LNCaP clone FGC (cell line): ENCODE results near the gene CCDC136.

Source experiments
- DNase-seq: peaks from one replicate; pipeline ENCODE4 v3.0.0-alpha.2; 2011; ENCODE audit warnings: low read depth
- H3K4me3 ChIP-seq: 2 replicates; pipeline ENCODE4 v1.5.1; 2011; ENCODE audit warnings: mild to moderate bottlenecking, low read depth, low read length, control low read depth
- TF ChIP-seq, protein P1 (sequence below): IDR thresholded peaks from 2 replicates; pipeline ENCODE4 v1.5.1; 2012; ENCODE audit warnings: mild to moderate bottlenecking; ENCODE audit not compliant: control insufficient read depth, insufficient read depth; ENCODE audit errors: extremely low read depth

The CCDC136 gene

DNA sequence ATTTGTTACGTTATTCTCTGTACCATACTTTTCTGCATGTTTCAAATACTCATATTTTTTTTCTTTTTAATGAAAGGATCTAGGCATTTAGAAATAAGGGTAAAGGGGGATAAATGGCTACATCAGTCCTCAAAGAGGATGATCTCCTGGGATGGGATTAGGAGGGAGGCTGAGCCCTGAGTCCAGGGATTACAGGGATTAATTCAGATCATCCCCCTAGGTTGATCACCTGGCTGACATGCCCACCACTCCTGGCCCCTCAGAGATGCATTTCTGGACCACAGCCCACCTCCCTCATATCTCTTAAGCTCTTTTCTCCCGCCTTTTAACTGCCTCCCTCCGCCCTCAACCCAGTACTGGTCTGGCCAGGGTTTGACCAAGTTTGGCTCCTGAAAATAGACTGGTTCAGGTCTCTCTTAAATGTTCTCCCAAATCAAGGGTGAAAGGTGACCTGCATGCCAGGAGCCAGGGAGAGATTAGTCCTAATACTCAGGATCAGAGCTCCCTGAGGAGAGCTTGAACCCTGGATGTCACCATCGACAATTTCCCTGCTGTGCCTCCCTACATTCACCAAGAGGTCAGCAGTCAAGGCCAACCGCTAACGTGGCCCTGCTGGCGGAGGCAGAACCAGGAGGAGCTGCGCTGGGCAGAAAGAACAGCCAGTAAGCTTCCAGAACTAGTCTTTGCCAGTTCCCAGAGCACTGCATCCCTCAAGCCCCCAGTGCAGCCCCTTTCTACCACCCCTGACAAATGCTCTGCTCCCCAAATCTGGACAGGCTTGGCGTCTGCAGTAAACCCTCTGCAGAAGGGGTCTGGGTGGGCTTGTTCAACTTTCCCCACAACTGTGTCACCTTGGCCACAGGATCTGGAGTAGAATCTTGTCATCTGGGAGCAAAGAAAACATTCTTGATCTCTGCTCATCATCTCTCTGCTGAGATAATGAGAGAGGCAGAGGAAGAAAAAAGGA lies 3.0 kb upstream of the CCDC136 start:
- no peak for DNase-seq
- no peak overlapping the region for H3K4me3 ChIP-seq
- TF ChIP-seq, protein P1, sequence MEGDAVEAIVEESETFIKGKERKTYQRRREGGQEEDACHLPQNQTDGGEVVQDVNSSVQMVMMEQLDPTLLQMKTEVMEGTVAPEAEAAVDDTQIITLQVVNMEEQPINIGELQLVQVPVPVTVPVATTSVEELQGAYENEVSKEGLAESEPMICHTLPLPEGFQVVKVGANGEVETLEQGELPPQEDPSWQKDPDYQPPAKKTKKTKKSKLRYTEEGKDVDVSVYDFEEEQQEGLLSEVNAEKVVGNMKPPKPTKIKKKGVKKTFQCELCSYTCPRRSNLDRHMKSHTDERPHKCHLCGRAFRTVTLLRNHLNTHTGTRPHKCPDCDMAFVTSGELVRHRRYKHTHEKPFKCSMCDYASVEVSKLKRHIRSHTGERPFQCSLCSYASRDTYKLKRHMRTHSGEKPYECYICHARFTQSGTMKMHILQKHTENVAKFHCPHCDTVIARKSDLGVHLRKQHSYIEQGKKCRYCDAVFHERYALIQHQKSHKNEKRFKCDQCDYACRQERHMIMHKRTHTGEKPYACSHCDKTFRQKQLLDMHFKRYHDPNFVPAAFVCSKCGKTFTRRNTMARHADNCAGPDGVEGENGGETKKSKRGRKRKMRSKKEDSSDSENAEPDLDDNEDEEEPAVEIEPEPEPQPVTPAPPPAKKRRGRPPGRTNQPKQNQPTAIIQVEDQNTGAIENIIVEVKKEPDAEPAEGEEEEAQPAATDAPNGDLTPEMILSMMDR, result no peak

DNA sequence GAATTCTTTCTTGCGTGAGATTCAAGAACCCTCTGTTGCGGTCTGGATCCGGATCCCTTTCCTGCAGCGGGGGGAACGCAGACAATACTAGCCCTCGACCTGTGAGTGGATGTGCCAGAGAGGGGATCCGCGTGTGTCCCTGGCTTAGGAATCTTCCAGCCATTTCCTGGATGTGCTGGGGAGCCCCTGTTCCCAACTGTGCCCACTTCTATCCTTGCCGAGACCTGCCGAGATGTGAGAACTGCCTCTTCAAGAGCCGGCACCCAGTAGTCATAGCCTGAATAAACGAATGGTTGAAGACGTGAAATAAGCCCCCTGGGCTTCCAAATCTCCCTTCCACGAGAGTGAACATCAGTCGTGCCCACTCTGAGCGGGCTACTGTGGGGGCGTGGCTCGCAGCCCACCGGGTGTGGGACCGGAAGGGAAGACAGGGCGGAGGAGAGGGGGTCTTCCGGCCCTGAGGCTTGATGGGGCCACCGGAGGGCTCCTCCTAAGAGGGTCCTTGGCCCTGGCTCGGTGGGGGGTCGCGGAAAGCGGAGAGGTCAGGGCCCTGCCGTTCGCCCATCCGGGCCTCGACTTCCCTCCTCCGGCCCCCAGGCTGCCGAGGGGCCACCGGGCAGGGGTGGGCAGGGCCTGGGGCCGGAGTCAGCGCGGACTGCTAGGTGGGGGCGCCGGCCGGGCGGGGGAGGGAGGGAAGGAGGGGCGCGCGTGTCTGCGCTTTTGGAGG lies 1.3 kb upstream of the CCDC136 start:
- peak overlapping the region; percentile 77 for H3K4me3 ChIP-seq
- TF ChIP-seq, protein P1, result no peak
- no peak for DNase-seq

DNA sequence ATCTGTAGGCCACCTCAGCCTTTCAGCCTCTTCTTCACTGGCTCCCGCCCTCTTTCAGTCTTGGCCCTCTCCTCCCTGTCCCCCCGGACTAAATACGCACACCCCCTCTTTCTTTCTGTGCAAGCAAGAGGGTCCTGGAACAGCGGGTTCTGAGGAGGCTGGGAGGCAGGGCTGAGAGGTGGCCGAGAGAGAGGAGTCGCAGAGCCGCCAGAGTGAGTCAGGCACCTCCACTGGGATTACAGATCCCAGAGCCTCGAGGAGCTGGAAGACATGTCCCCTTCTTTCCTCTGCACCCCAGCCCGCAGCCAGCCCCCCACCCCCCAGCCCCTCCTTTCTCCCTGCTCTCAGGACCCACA lies 182 bp downstream of the CCDC136 start:
- TF ChIP-seq, protein P1, result no peak
- H3K4me3 ChIP-seq, result peak overlapping the region; percentile 77
- DNase-seq, result no peak

DNA sequence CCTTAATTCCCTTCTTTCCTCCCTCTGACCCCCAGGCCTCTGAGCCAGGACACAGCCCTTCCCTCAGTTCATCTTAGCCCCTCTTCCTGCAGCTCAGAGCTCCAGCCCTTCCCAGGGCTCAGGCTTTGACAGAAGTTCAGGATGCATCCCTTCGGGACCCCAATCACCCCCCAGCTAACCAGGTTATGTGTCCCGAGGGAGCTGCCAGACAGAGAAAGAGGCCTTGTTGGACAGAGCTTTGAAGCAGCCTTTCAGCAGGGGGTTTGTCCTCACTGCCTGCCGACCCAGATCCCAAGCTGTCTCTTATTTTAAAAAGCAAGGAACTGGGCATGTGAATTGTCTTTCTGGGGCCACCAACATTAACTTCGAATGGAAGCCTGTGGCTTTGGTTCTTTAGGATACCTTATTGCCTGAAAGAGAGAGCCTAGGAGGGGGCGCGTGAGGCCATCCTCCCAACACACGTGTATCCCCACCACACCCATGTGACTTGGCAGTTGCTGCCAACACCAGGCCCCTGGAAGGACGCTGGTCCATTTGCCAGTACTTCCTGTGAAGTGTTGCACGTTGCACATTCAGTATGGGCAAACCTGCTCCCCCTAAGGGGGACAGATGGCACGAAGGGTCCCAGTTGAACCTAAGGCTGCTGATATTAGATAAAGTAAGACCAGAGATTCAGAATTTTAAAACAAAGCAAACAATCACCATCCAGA lies 858 bp downstream of the CCDC136 start:
- TF ChIP-seq, protein P1, result no peak
- no peak overlapping the region for H3K4me3 ChIP-seq
- no peak for DNase-seq

DNA sequence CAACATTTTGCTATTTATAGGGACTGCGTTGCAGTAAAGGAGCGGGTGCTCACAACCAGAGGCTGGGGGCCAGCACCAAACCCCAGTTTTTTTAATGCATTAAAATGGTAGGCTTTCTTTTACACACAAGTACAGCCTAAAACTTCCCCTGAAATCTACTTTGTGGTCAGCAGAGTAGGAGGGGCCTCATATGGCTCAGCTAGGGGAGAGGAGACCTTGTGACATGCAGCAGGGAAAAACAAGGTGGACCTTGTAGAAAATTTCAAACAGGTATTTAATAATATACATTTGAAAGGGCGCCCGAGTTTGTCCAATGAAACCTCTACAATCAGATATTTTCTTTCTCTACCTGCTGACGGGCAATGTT lies 1.4 kb downstream of the CCDC136 start:
- H3K4me3 ChIP-seq, result no peak overlapping the region
- TF ChIP-seq, protein P1, result no peak
- no peak for DNase-seq

DNA sequence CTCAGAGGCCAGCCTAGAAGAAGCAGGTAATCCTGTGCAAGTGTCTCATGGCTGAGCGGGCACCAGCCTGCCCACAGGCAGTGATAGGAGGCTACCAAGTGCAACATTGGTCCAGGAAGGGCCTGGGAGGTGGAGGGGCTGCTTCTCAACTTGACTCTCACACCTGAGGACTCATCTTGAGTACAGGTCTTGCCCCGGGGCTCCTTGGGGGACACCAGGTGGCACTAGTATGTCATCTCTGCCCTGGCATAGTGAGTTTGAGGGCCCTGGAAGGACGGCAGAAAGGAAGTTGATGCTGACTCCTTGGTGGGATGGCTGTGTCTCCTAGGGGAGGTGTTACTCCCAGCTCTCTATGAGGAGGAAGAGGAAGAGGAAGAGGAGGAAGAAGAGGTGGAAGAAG lies 2.3 kb downstream of the CCDC136 start:
- TF ChIP-seq, protein P1, result no peak
- H3K4me3 ChIP-seq, result no peak overlapping the region
- no peak for DNase-seq
